K562 (cell line): ENCODE data around the gene CHAMP1. TPM values are rescaled to one million over a fixed set of nuclear protein-coding genes. Genes with fewer than 3 reads are reported as not detected.

ENCODE experiments used
- ATAC-seq: fragments of 200-7000 bp; cut with Tn5 transposase; 3 replicates; pipeline ENCODE4 v1.9.1; 2020; ENCODE audit warnings: moderate library complexity
- BruUV-seq: library from RNA; stranded (reverse); fragments of 400-500 nt; replicated peaks from 2 replicates; lab custom pipeline; 2021; lab: Mats Ljungman, UMichigan
- CTCF ChIA-PET: fragments of 300-600 bp; formaldehyde crosslinking; extraction: SDS; loops from one replicate; lab custom pipeline; 2021; ENCODE audit warnings: low intra/inter-chr PET ratio; lab: Yijun Ruan, JAX
- POLR2A ChIA-PET: fragments of 300-600, 350-650 bp; sonication (Branson Sonifier 250); formaldehyde crosslinking; extraction: SDS; loops from one replicate; lab custom pipeline; 2021; ENCODE audit warnings: antibody characterized with exemption, inconsistent platforms; lab: Yijun Ruan, JAX
- DNase-seq, 4 experiments: peaks; one replicate each; pipeline versions ENCODE4 v3.0.0 to v3.0.0-alpha.2; 2011 to 2018; ENCODE audit warnings: low spot score in 3 of 4, mixed read lengths in 3 of 4; ENCODE audit errors: extremely low read depth in 1 of 4
- FAIRE-seq: peaks from 2 replicates; lab custom pipeline; 2011; peaks lifted over from hg19 to GRCh38; lab: Jason Lieb, UNC
- H2AFZ ChIP-seq: 2 replicates; pipeline ENCODE4 v1.6.0; 2011; ENCODE audit warnings: low read depth, low read length, control low read depth, inconsistent platforms
- H3K27ac ChIP-seq: fragments of 200-600 bp; 3 replicates; pipeline ENCODE4 v1.8.0; 2011; ENCODE audit warnings: low read depth, mild to moderate bottlenecking, control low read depth, inconsistent platforms, low read length, moderate library complexity, mixed read lengths; ENCODE audit errors: extremely low read depth
- H3K27me3 ChIP-seq, 2 experiments: fragments of 300-600 bp in 1 of 2; 2 replicates in 1 of 2; 3 replicates in 1 of 2; pipeline versions ENCODE4 v1.6.0 to v1.8.0; 2011; ENCODE audit warnings: inconsistent platforms in 2 of 2, low read length in 2 of 2, mild to moderate bottlenecking in 1 of 2, mixed read lengths in 1 of 2, moderate library complexity in 1 of 2; ENCODE audit not compliant: control insufficient read depth in 2 of 2, insufficient read depth in 2 of 2
- H3K36me3 ChIP-seq: fragments of 300-600 bp; 3 replicates; pipeline ENCODE4 v1.8.0; 2011; ENCODE audit warnings: mild to moderate bottlenecking, low read length, inconsistent platforms; ENCODE audit not compliant: control insufficient read depth, insufficient read depth
- H3K4me1 ChIP-seq, 2 experiments: fragments of 200-600 bp in 1 of 2; replicated peaks in 1 of 2; 2 replicates in 1 of 2; 3 replicates in 1 of 2; pipeline versions ENCODE4 v1.5.1 to v1.8.0; 2011; ENCODE audit warnings: inconsistent platforms in 2 of 2, low read length in 2 of 2, mild to moderate bottlenecking in 1 of 2, mixed read lengths in 1 of 2, moderate library complexity in 1 of 2; ENCODE audit not compliant: control insufficient read depth in 2 of 2, insufficient read depth in 2 of 2
- H3K4me2 ChIP-seq: 2 replicates; pipeline ENCODE4 v1.6.1; 2011; ENCODE audit warnings: low read length, control low read depth, inconsistent platforms, mixed read lengths; ENCODE audit not compliant: insufficient read depth
- H3K4me3 ChIP-seq: fragments of 200-600 bp; sonication (generic), shearing (Covaris generic); 2 replicates; pipeline ENCODE4 v1.5.1; 2016; ENCODE audit warnings: control low read depth, inconsistent platforms
- H3K79me2 ChIP-seq: fragments of 200-600 bp; 3 replicates; pipeline ENCODE4 v1.8.0; 2011; ENCODE audit warnings: low read length, inconsistent platforms; ENCODE audit not compliant: control insufficient read depth, insufficient read depth
- H3K9ac ChIP-seq, 2 experiments: 2 replicates each; pipeline versions ENCODE4 v1.6.0 to v1.6.1; 2011; ENCODE audit warnings: low read depth in 2 of 2, low read length in 2 of 2, control low read depth in 1 of 2, inconsistent platforms in 1 of 2, mild to moderate bottlenecking in 1 of 2, mixed read lengths in 1 of 2; ENCODE audit not compliant: insufficient read depth in 1 of 2
- H3K9me1 ChIP-seq: one replicate; pipeline ENCODE4 v1.6.0; 2011; ENCODE audit warnings: inconsistent platforms, mild to moderate bottlenecking, low read length, moderate library complexity; ENCODE audit not compliant: control insufficient read depth, insufficient read depth
- H3K9me3 ChIP-seq: replicated peaks from 2 replicates; pipeline ENCODE4 v1.5.1; 2011; ENCODE audit warnings: low read depth, low read length, inconsistent platforms; ENCODE audit not compliant: control insufficient read depth, insufficient read depth
- H4K20me1 ChIP-seq: replicated peaks from 2 replicates; pipeline ENCODE4 v1.6.1; 2011; ENCODE audit warnings: low read length, inconsistent platforms, mixed read lengths; ENCODE audit not compliant: control insufficient read depth, insufficient read depth
- FOXJ2 ChIP-seq: fragments of 200-800 bp; sonication (Bioruptor generic); IDR thresholded peaks from 2 replicates; pipeline ENCODE4 v1.6.1; 2016; ENCODE audit warnings: missing genetic modification characterization, missing compliant biosample characterization
- FUS ChIP-seq: fragments of 200-400 bp; formaldehyde crosslinking; optimal IDR thresholded peaks from 2 replicates; pipeline ENCODE3; 2017; ENCODE audit warnings: low read depth, low read length
- GATAD2B ChIP-seq: fragments of 450-650 bp; IDR thresholded peaks from 2 replicates; pipeline ENCODE4 v1.6.1; 2017; ENCODE audit warnings: mild to moderate bottlenecking, borderline replicate concordance
- MAFK ChIP-seq: IDR thresholded peaks from 2 replicates; pipeline ENCODE4 v1.6.1; 2011; ENCODE audit warnings: low read length, improper control_type of control experiment
- SAFB2 ChIP-seq: fragments of 200-400 bp; formaldehyde crosslinking; IDR thresholded peaks from 2 replicates; pipeline ENCODE4 v1.6.1; 2018; ENCODE audit warnings: borderline replicate concordance, low read length, low read depth, moderate library complexity; ENCODE audit not compliant: severe bottlenecking
- SNIP1 ChIP-seq: fragments of 450-650 bp; IDR thresholded peaks from 2 replicates; pipeline ENCODE4 v1.7.1; 2017; ENCODE audit warnings: low read depth, mild to moderate bottlenecking
- ZBTB7A ChIP-seq: IDR thresholded peaks from 2 replicates; pipeline ENCODE4 v1.6.1; 2011; ENCODE audit warnings: low read depth, mild to moderate bottlenecking, low read length, moderate library complexity, borderline replicate concordance; ENCODE audit not compliant: control insufficient read depth
- WGBS: fragments of 100-300 bp; shearing (Covaris generic); methylation state at CpG from one replicate; pipeline ENCODE4 v1.1.6; 2016; ENCODE audit warnings: low coverage, mixed read lengths; ENCODE audit not compliant: insufficient coverage; ENCODE audit errors: missing lambda C conversion rate; 5-methylcytosine and 5-hydroxymethylcytosine counted together
- in situ Hi-C: fragments of 300-500 bp; cut with MboI; formaldehyde crosslinking; loops from 4 replicates; pipeline ENCODE4 v1.15.0; 2018; ENCODE audit warnings: inconsistent platforms, mixed read lengths
- intact Hi-C: fragments of 100-400 bp; cut with micrococcal nuclease; formaldehyde crosslinking; loops from 2 replicates; pipeline ENCODE4 v1.14.2; 2022
- polyA plus RNA-seq, 8 experiments: library from polyadenylated mRNA; depleted of rRNA in 4 of 8; stranded (reverse) in 5 of 8; unstranded in 3 of 8; fragments of >200 nt; fragmentation: Nextera tagmentation in 2 of 8; fragmentation: Illumina TruSeq in 1 of 8; extraction: Ambion mirVana in 2 of 8; extraction: Trizol in 1 of 8; gene quantifications; 2 replicates each; pipeline versions ENCODE4 v1.2.1 to v1.2.3, GENCODE V29; 2011 to 2014; ENCODE audit warnings: inconsistent platforms in 1 of 8, missing spikeins in 1 of 8
- total RNA-seq, 7 experiments: library from RNA; depleted of rRNA in 6 of 7; stranded (reverse); fragments of >200 nt in 6 of 7; fragmentation: Illumina TruSeq in 2 of 7; extraction: Trizol in 2 of 7; gene quantifications; 2 replicates each; pipeline versions ENCODE4 v1.2.1 to v1.2.3, GENCODE V29; 2011 to 2021; ENCODE audit warnings: low replicate concordance in 1 of 7

The CHAMP1 gene
- total and polyA plus RNA-seq, 9 of the 15 experiments (the other 6 are each of a cell fraction or from before 2014, with no cell fraction given), result 0.70 to 40.6 (median 15.3) TPM

DNA sequence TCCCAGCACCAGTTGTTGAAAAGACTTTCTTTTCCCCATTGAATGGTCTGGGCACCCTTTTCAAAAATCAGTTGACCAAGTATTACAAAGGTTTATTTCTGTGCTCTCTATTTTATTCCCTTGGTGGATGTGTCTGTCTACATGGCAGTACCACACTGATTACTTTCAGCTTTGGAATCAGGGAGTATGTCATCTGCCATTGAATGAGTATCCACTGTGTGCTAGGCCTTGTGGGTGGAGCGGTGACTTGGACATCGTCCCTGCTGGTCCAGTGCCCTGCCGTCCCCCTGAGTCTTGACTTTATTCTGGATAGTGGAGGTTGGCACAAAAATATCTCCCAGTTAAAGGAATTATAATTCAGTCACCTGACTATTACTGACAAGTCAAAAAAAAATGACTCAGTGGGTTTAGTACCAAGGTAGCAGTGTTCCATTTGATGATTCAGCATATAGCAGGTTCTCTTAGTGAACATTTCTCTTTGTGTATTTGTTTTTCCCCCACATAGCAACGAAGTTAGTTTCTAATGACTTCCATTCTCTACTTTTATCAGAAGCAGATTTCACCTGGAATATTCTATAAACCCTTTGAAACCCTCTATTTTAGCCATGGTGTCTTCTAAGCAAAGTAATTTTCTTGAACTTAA is 29.0 kb upstream of the CHAMP1 start (continued):
- TF ChIP-seq MAFK, result peak; percentile 66
- TF ChIP-seq FOXJ2, result peak; percentile 57; the same call in 1 of the 2 replicates
- no peak for TF ChIP-seq FUS
- TF ChIP-seq SAFB2, result no peak
- no peak for TF ChIP-seq GATAD2B
- TF ChIP-seq SNIP1, result no peak

GRCh38 chr13:114286808-114287207 is 27.5 kb upstream of the CHAMP1 start:
- H4K20me1 ChIP-seq, result no peaks in the 10 kb centered on the region; the same call in 1 of the 2 replicates
- peaks cover 81% of the 10 kb centered on the region for H3K36me3 ChIP-seq
- no peak overlapping the region for H3K9ac ChIP-seq
- H3K79me2 ChIP-seq, result peaks cover 55% of the 10 kb centered on the region
- no TSS peak for BruUV-seq
- H3K4me1 ChIP-seq, result peaks cover 9 to 18% of the 10 kb centered on the region in 2 experiments; a peak in 4 of 5 replicates
- WGBS, result 95% methylated on average over 8 of the region's 8 CpGs
- TF ChIP-seq ZBTB7A, result no peak
- no peak overlapping the region for H3K27ac ChIP-seq
- H2AFZ ChIP-seq, result no peak overlapping the region
- H3K9me3 ChIP-seq, result no peaks in the 10 kb centered on the region
- ChIA-PET CTCF (no interaction called here), POLR2A (no interaction called here)
- H3K27me3 ChIP-seq, result no peaks in the 10 kb centered on the region
- DNase-seq, result no peak
- H3K4me2 ChIP-seq, result no peak overlapping the region
- ATAC-seq, result no peak
- no peak for FAIRE-seq
- in situ Hi-C loops, result no loop called here
- intact Hi-C loops, result no loop called here
- no peak overlapping the region for H3K4me3 ChIP-seq
- no peaks in the 10 kb centered on the region for H3K9me1 ChIP-seq
